ENCODE data around the gene PHYHD1. TPM values are rescaled to one million over a fixed set of nuclear protein-coding genes. Genes with fewer than 3 reads are reported as not detected.

Gene PHYHD1
- total and polyA plus RNA-seq, 2 experiments from 2014 or later, result 20.3 to 25.7 TPM

- H3K79me2 ChIP-seq, result peaks cover 72% of the 10 kb centered on the region
- no peaks in the 10 kb centered on the region for H3K9me2 ChIP-seq (replicated peaks; ENCODE audit: insufficient read depth)
- TF ChIP-seq EZH2 (IDR thresholded peaks at IDR 0.05; ENCODE audit: borderline replicate concordance) (no peak), CTCF (IDR thresholded peaks at IDR 0.05; ENCODE audit: poor library complexity) (no peak), EZH2phosphoT487 (IDR thresholded peaks at IDR 0.05; ENCODE audit: low read depth, severe bottlenecking, unreplicated experiment) (no peak)
- no peak overlapping the region for H3K27ac ChIP-seq
- 43% methylated on average over 9 of the region's 9 CpGs for WGBS (ENCODE audit: low lambda C conversion rate, missing lambda C conversion rate)
- no peaks in the 10 kb centered on the region for H3K36me3 ChIP-seq (replicated peaks; ENCODE audit: insufficient read depth, low read depth)
- no peak overlapping the region for H2AFZ ChIP-seq
- peaks cover 8% of the 10 kb centered on the region for H3K4me1 ChIP-seq (ENCODE audit: insufficient read depth)
- no peaks in the 10 kb centered on the region for H3K9me3 ChIP-seq (ENCODE audit: low read depth)
- H3K4me3 ChIP-seq, result no peak overlapping the region
- H3K4me2 ChIP-seq, result no peak overlapping the region
- peaks cover 5% of the 10 kb centered on the region for H4K20me1 ChIP-seq (ENCODE audit: insufficient read depth, poor library complexity, severe bottlenecking)
- no peaks in the 10 kb centered on the region for H3K27me3 ChIP-seq
- no peak for DNase-seq (ENCODE audit: low spot score)
Measured at GRCh38 chr9:128887914-128888350, 32.9 kb upstream of the PHYHD1 start.

DNA sequence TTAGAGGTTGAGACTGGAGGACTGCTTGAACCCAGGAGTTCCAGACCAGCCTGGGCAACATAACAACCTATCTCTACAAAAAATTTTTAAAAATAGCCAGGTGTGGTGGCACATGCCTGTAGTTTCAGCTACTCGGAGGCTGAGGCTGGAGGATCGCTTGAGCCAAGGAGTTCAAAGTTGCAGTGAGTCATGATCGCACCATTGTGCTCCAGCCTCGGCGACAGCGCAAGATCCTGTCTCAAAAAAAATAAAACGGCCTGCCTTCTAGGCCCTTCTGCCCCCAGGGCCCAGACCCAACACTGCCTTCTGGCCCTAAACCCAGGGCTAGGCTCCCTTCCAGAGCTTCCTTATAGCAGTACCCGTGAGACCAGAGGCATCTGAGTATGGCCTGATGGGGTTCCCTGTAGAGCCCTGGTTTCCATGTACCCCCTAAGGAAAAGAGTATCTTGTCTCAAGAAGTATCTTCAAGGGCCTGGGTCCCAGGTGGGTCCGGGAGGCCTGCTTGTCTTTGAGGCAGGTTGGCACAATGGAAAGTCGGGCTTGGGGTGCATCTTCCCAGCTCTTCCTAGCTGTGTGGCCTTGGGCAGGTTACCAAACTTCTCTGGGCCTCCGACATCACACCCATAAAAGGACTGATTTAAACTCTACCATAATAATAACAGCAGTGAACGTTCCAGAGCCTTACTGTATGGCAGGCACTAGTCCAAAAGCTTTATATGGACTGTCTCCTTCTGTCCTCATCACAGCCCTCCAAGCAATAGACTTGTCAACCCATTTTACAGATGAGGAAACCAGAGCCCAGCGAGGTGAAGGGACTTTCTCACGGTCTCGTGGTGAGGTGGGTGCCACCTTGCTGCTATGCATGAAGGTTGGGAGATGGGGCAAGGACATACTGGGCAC lies 29.2 kb upstream of the PHYHD1 start:
- Histone ChIP-seq H3K36me3 (replicated peaks; ENCODE audit: insufficient read depth, low read depth) (no peaks in the 10 kb centered on the region), H3K27me3 (no peaks in the 10 kb centered on the region), H3K79me2 (peaks cover 37% of the 10 kb centered on the region), H3K9me3 (ENCODE audit: low read depth) (no peaks in the 10 kb centered on the region), H3K4me3 (no peak overlapping the region), H3K27ac (peak overlapping the region; percentile 34), H3K4me2 (peak overlapping the region; percentile 48), H4K20me1 (ENCODE audit: insufficient read depth, poor library complexity, severe bottlenecking) (no peaks in the 10 kb centered on the region), H3K9me2 (replicated peaks; ENCODE audit: insufficient read depth) (no peaks in the 10 kb centered on the region), H3K4me1 (ENCODE audit: insufficient read depth) (peaks cover 13% of the 10 kb centered on the region), H2AFZ (no peak overlapping the region)
- no peak for DNase-seq (ENCODE audit: low spot score)
- TF ChIP-seq EZH2phosphoT487 (IDR thresholded peaks at IDR 0.05; ENCODE audit: low read depth, severe bottlenecking, unreplicated experiment) (no peak), EZH2 (IDR thresholded peaks at IDR 0.05; ENCODE audit: borderline replicate concordance) (no peak), CTCF (IDR thresholded peaks at IDR 0.05; ENCODE audit: poor library complexity) (no peak)
- WGBS (ENCODE audit: low lambda C conversion rate, missing lambda C conversion rate), result 94% methylated on average over 15 of the region's 15 CpGs

DNA sequence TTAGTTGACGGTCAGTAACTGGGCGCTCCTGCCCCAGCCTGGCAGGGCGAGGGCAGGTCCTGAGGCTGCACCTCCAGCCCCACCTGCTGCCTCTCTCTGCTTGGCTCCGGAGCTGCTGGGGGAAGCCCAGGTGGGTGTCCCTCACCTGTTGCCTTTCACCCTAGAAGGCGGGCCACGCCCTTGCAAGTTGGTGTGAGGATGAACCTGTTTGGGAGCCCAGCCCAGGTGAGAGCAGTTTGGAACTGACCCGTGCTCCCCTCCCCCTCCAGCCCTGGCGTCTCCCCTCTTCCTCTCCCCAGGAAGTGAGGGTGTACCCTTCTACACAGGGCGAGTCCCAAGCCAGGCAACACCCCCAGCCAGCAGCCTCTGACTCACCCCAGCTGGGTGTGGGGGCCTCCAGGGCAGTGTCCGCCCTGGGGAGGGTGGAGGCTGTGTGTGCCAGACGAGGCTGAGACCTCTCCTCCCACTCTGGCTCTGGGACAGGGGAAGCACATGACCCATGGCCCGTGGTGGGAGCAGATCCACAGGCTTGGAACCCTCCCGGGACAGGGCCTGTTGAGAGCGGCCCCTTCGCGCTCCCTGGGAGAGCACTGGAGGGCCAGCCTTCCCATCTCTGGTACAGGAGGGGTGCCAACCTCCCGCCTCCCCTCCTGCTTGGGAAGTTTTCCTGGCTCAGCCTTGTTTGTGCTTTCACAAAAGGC lies 28.4 kb upstream of the PHYHD1 start:
- no peaks in the 10 kb centered on the region for H3K36me3 ChIP-seq (replicated peaks; ENCODE audit: insufficient read depth, low read depth)
- no peaks in the 10 kb centered on the region for H4K20me1 ChIP-seq (ENCODE audit: insufficient read depth, poor library complexity, severe bottlenecking)

More for the DNA sequence above, 28.4 kb upstream of the PHYHD1 start:
- H3K4me3 ChIP-seq, result no peak overlapping the region
- H3K9me3 ChIP-seq (ENCODE audit: low read depth), result no peaks in the 10 kb centered on the region
- peaks cover 29% of the 10 kb centered on the region for H3K79me2 ChIP-seq
- peaks cover 13% of the 10 kb centered on the region for H3K4me1 ChIP-seq (ENCODE audit: insufficient read depth)
- WGBS (ENCODE audit: low lambda C conversion rate, missing lambda C conversion rate), result 80% methylated on average over 17 of the region's 17 CpGs
- DNase-seq (ENCODE audit: low spot score), result peak; percentile 79
- H3K27ac ChIP-seq, result peak overlapping the region; percentile 81
- no peak for TF ChIP-seq CTCF (IDR thresholded peaks at IDR 0.05; ENCODE audit: poor library complexity)
- TF ChIP-seq EZH2phosphoT487 (IDR thresholded peaks at IDR 0.05; ENCODE audit: low read depth, severe bottlenecking, unreplicated experiment), result no peak
- no peak for TF ChIP-seq EZH2 (IDR thresholded peaks at IDR 0.05; ENCODE audit: borderline replicate concordance)
- H2AFZ ChIP-seq, result no peak overlapping the region
- no peaks in the 10 kb centered on the region for H3K9me2 ChIP-seq (replicated peaks; ENCODE audit: insufficient read depth)
- H3K27me3 ChIP-seq, result no peaks in the 10 kb centered on the region
- peak overlapping the region; percentile 48 for H3K4me2 ChIP-seq

Measured in hepatocyte (in vitro differentiated cells).